H9 (cell line): Measurements from ENCODE around the gene CHTOP. TPM values are rescaled to one million over a fixed set of nuclear protein-coding genes. Genes with fewer than 3 reads are reported as not detected.

Source experiments
- DNase-seq: peaks from one replicate; pipeline ENCODE4 v3.0.0-alpha.2; 2017
- H2AFZ ChIP-seq: one replicate; pipeline ENCODE4 v1.6.1; 2013; ENCODE audit warnings: mild to moderate bottlenecking, low read length, control low read depth, moderate library complexity
- H2AK5ac ChIP-seq: 2 replicates; pipeline ENCODE4 v1.6.1; 2013; ENCODE audit warnings: low read length, control low read depth, mixed read lengths; ENCODE audit not compliant: insufficient read length
- H2BK120ac ChIP-seq: one replicate; pipeline ENCODE4 v1.6.1; 2013; ENCODE audit warnings: low read depth, mild to moderate bottlenecking, low read length, control low read depth, inconsistent platforms; ENCODE audit not compliant: poor library complexity, severe bottlenecking
- H2BK12ac ChIP-seq: 2 replicates; pipeline ENCODE4 v1.6.1; 2013; ENCODE audit warnings: low read length, control low read depth, mixed read lengths, low read depth; ENCODE audit not compliant: insufficient read length
- H2BK15ac ChIP-seq: 2 replicates; pipeline ENCODE4 v1.6.1; 2013; ENCODE audit warnings: low read depth, low read length, control low read depth
- H2BK20ac ChIP-seq: one replicate; pipeline ENCODE4 v1.6.1; 2013; ENCODE audit warnings: low read depth, mild to moderate bottlenecking, low read length, control low read depth, inconsistent platforms; ENCODE audit not compliant: poor library complexity, severe bottlenecking
- H2BK5ac ChIP-seq: 2 replicates; pipeline ENCODE4 v1.6.1; 2013; ENCODE audit warnings: low read length, control low read depth, mixed read lengths; ENCODE audit not compliant: insufficient read length
- H3K14ac ChIP-seq: 2 replicates; pipeline ENCODE4 v1.6.1; 2013; ENCODE audit warnings: low read length, control low read depth; ENCODE audit not compliant: insufficient read depth
- H3K18ac ChIP-seq: 2 replicates; pipeline ENCODE4 v1.6.1; 2013; ENCODE audit warnings: low read depth, mild to moderate bottlenecking, mixed read lengths, low read length, control low read depth; ENCODE audit not compliant: insufficient read length
- H3K23ac ChIP-seq: 2 replicates; pipeline ENCODE4 v1.6.1; 2013; ENCODE audit warnings: low read length, control low read depth, mixed read lengths, low read depth; ENCODE audit not compliant: insufficient read length
- H3K23me2 ChIP-seq: 2 replicates; pipeline ENCODE4 v1.6.1; 2013; ENCODE audit warnings: low read depth, mild to moderate bottlenecking, mixed read lengths, low read length, control low read depth; ENCODE audit not compliant: insufficient read length, poor library complexity, severe bottlenecking
- H3K27ac ChIP-seq: 2 replicates; pipeline ENCODE4 v1.5.1; 2013; ENCODE audit warnings: low read length, control low read depth, mixed read lengths, low read depth; ENCODE audit not compliant: insufficient read length
- H3K27me3 ChIP-seq: 2 replicates; pipeline ENCODE4 v1.6.1; 2013; ENCODE audit warnings: low read length, control low read depth, inconsistent platforms; ENCODE audit not compliant: insufficient read depth
- H3K4ac ChIP-seq: 2 replicates; pipeline ENCODE4 v1.6.1; 2013; ENCODE audit warnings: low read depth, mild to moderate bottlenecking, control low read depth, inconsistent platforms, low read length, moderate library complexity
- H3K4me1 ChIP-seq: 2 replicates; pipeline ENCODE4 v1.6.1; 2013; ENCODE audit warnings: low read length, control low read depth, inconsistent platforms; ENCODE audit not compliant: insufficient read depth
- H3K4me2 ChIP-seq: 2 replicates; pipeline ENCODE4 v1.6.1; 2013; ENCODE audit warnings: low read length, control low read depth, mixed read lengths; ENCODE audit not compliant: insufficient read length, insufficient read depth
- H3K56ac ChIP-seq: 2 replicates; pipeline ENCODE4 v1.6.1; 2013; ENCODE audit warnings: low read depth, mild to moderate bottlenecking, mixed read lengths, low read length, control low read depth; ENCODE audit not compliant: insufficient read length
- H3K79me1 ChIP-seq: 2 replicates; pipeline ENCODE4 v1.6.1; 2013; ENCODE audit warnings: low read depth, mild to moderate bottlenecking, moderate library complexity, low read length, control low read depth, inconsistent platforms; ENCODE audit not compliant: insufficient read depth, poor library complexity, severe bottlenecking
- H3K79me2 ChIP-seq: 2 replicates; pipeline ENCODE4 v1.6.1; 2013; ENCODE audit warnings: low read length, control low read depth, inconsistent platforms; ENCODE audit not compliant: insufficient read depth
- H3K9ac ChIP-seq: 2 replicates; pipeline ENCODE4 v1.6.1; 2013; ENCODE audit warnings: low read length, control low read depth, mixed read lengths; ENCODE audit not compliant: insufficient read length; ENCODE audit errors: extremely low read depth
- H3K9me3 ChIP-seq: one replicate; pipeline ENCODE4 v1.6.1; 2013; ENCODE audit warnings: low read depth, low read length, inconsistent platforms; ENCODE audit not compliant: control insufficient read depth
- H3T11ph ChIP-seq: one replicate; pipeline ENCODE4 v1.6.1; 2013; ENCODE audit warnings: mild to moderate bottlenecking, low read length, control low read depth, inconsistent platforms
- H4K20me1 ChIP-seq: one replicate; pipeline ENCODE4 v1.6.1; 2013; ENCODE audit not compliant: control insufficient read depth, insufficient read length, insufficient read depth
- H4K5ac ChIP-seq: 2 replicates; pipeline ENCODE4 v1.6.1; 2013; ENCODE audit warnings: low read depth, mild to moderate bottlenecking, mixed read lengths, low read length, control low read depth; ENCODE audit not compliant: insufficient read length
- H4K8ac ChIP-seq: replicated peaks from 2 replicates; pipeline ENCODE4 v1.6.1; 2013; ENCODE audit warnings: low read length, control low read depth, mixed read lengths, low read depth; ENCODE audit not compliant: insufficient read length
- H4K91ac ChIP-seq: 2 replicates; pipeline ENCODE4 v1.6.1; 2013; ENCODE audit warnings: low read depth, mild to moderate bottlenecking, moderate library complexity, mixed read lengths, low read length, control low read depth; ENCODE audit not compliant: insufficient read length
- H3K27ac Mint-ChIP-seq, 3 experiments: 2 replicates in 2 of 3; 3 replicates in 1 of 3; pipeline ENCODE4 v1.8.0; 2020 to 2021; ENCODE audit warnings: mixed read lengths in 3 of 3, mild to moderate bottlenecking in 1 of 3, moderate library complexity in 1 of 3
- H3K27me3 Mint-ChIP-seq: 2 replicates; pipeline ENCODE4 v1.8.0; 2021; ENCODE audit warnings: low read depth, mild to moderate bottlenecking, moderate library complexity, mixed read lengths
- H3K36me3 Mint-ChIP-seq, 3 experiments: 2 replicates in 2 of 3; 3 replicates in 1 of 3; pipeline ENCODE4 v1.8.0; 2020 to 2021; ENCODE audit warnings: low read depth in 3 of 3, mixed read lengths in 3 of 3; ENCODE audit not compliant: insufficient read depth in 1 of 3
- H3K4me1 Mint-ChIP-seq, 2 experiments: 2 replicates each; pipeline ENCODE4 v1.8.0; 2020; ENCODE audit warnings: mixed read lengths in 2 of 2
- H3K4me3 Mint-ChIP-seq, 2 experiments: 2 replicates in 1 of 2; 3 replicates in 1 of 2; pipeline ENCODE4 v1.8.0; 2020 to 2021; ENCODE audit warnings: mild to moderate bottlenecking in 2 of 2, mixed read lengths in 2 of 2, moderate library complexity in 1 of 2
- H3K9me3 Mint-ChIP-seq, 2 experiments: 2 replicates in 1 of 2; 3 replicates in 1 of 2; pipeline ENCODE4 v1.8.0; 2020; ENCODE audit warnings: mild to moderate bottlenecking in 2 of 2, mixed read lengths in 2 of 2, moderate library complexity in 1 of 2
- WGBS: extraction: QIAGEN DNeasy Blood & Tissue Kit; methylation state at CpG from one replicate; pipeline ENCODE4 v1.1.7; 2013; ENCODE audit warnings: missing lambda C conversion rate, low lambda C conversion rate, mixed read lengths; ENCODE audit not compliant: insufficient read length; ENCODE audit errors: extremely low coverage; 5-methylcytosine and 5-hydroxymethylcytosine counted together
- total RNA-seq: library from RNA; stranded (reverse); gene quantifications from 2 replicates; pipeline ENCODE4 v1.2.1, GENCODE V29; 2021
- TF ChIP-seq, protein P1 (sequence below): fragments of 200-600 bp; sonication (generic); conservative IDR thresholded peaks from 3 replicates; pipeline ENCODE4 v1.8.0; 2021; ENCODE audit warnings: antibody characterized with exemption, mild to moderate bottlenecking

CHTOP gene
- total RNA-seq, 1 experiment from 2014 or later = 126 TPM

DNA sequence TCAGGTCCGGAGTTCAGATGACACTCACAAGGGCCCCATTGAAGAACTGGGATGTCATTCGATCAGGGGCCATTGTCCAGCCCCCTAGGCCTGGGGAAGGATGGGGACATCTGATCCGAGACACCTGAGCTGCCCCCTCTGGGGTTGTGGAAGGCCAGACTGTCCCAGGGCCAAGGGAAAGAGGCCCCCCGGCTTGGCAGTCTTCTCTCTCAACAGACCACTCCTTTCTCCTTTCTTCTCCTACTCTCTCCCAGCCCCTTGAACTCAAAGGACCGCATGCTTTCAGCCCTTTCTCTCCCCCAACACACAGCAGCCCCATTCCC is 4.6 kb upstream of the CHTOP start:
- H3K4me1 Mint-ChIP-seq = peaks cover 39 to 40% of the 10 kb centered on the region in 2 experiments
- no peak overlapping the region for H3K9ac ChIP-seq
- TF ChIP-seq, protein P1, sequence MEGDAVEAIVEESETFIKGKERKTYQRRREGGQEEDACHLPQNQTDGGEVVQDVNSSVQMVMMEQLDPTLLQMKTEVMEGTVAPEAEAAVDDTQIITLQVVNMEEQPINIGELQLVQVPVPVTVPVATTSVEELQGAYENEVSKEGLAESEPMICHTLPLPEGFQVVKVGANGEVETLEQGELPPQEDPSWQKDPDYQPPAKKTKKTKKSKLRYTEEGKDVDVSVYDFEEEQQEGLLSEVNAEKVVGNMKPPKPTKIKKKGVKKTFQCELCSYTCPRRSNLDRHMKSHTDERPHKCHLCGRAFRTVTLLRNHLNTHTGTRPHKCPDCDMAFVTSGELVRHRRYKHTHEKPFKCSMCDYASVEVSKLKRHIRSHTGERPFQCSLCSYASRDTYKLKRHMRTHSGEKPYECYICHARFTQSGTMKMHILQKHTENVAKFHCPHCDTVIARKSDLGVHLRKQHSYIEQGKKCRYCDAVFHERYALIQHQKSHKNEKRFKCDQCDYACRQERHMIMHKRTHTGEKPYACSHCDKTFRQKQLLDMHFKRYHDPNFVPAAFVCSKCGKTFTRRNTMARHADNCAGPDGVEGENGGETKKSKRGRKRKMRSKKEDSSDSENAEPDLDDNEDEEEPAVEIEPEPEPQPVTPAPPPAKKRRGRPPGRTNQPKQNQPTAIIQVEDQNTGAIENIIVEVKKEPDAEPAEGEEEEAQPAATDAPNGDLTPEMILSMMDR = no peak

More for the DNA sequence above, 4.6 kb upstream of the CHTOP start:
- Mint-ChIP-seq H3K27me3 (0 out of 2 replicates have a peak, but pooled peaks cover 2% of the 10 kb centered on the region), H3K4me3 (no peak overlapping the region; a peak in 1 of 5 replicates), H3K9me3 (peaks cover 0 to under 1% of the 10 kb centered on the region in 2 experiments; a peak in 2 of 5 replicates), H3K36me3 (peaks cover 6 to 17% (median 16%) of the 10 kb centered on the region in 3 experiments), H3K27ac (peak overlapping the region in 1 of 3 experiments; percentile 85; a peak in 1 of 7 replicates)
- no peak overlapping the region for H2AFZ ChIP-seq
- no peak overlapping the region for H4K8ac ChIP-seq
- H2BK5ac ChIP-seq = no peak overlapping the region
- no peak overlapping the region for H4K5ac ChIP-seq
- no peak overlapping the region for H3T11ph ChIP-seq
- H3K4me1 ChIP-seq = no peaks in the 10 kb centered on the region
- no peak overlapping the region for H2BK15ac ChIP-seq
- H3K4me2 ChIP-seq = no peak overlapping the region
- H3K9me3 ChIP-seq = no peaks in the 10 kb centered on the region
- no peak for DNase-seq
- WGBS = no CpG with 5 or more reads among the region's 5 CpGs
- H3K56ac ChIP-seq = no peak overlapping the region
- no peak overlapping the region for H3K27ac ChIP-seq
- H2AK5ac ChIP-seq = no peak overlapping the region
- no peak overlapping the region for H2BK20ac ChIP-seq
- H3K79me1 ChIP-seq = no peaks in the 10 kb centered on the region
- H3K27me3 ChIP-seq = no peaks in the 10 kb centered on the region
- peaks cover 16% of the 10 kb centered on the region for H3K23me2 ChIP-seq
- no peaks in the 10 kb centered on the region for H4K20me1 ChIP-seq
- H3K18ac ChIP-seq = no peak overlapping the region
- no peak overlapping the region for H2BK120ac ChIP-seq
- H3K79me2 ChIP-seq = no peaks in the 10 kb centered on the region
- no peak overlapping the region for H3K4ac ChIP-seq
- no peak overlapping the region for H3K14ac ChIP-seq
- no peak overlapping the region for H4K91ac ChIP-seq
- H2BK12ac ChIP-seq = no peak overlapping the region
- no peak overlapping the region for H3K23ac ChIP-seq
